OCI-LY1 (cell line): ENCODE measurements around the gene ASB15.

Experiments
- H2AFZ ChIP-seq: fragments of 200-600 bp; sonication (generic), shearing (Covaris generic); 2 replicates; pipeline ENCODE4 v1.6.0; 2014; ENCODE audit warnings: antibody characterized with exemption, mild to moderate bottlenecking, low read length
- H3F3A ChIP-seq: fragments of 200-600 bp; sonication (generic), shearing (Covaris generic); 2 replicates; pipeline ENCODE4 v1.6.0; 2014; ENCODE audit warnings: mild to moderate bottlenecking, antibody characterized with exemption, low read length, moderate library complexity; ENCODE audit not compliant: insufficient read depth
- H3K27ac ChIP-seq: fragments of 200-600 bp; sonication (generic); 2 replicates; pipeline ENCODE4 v1.5.1; 2014; ENCODE audit warnings: low read length, mixed run types, mild to moderate bottlenecking, low read depth; ENCODE audit not compliant: poor library complexity, severe bottlenecking
- H3K27me3 ChIP-seq: fragments of 200-600 bp; sonication (generic); 2 replicates; pipeline ENCODE4 v1.6.0; 2014; ENCODE audit warnings: antibody characterized with exemption, mild to moderate bottlenecking, low read length, moderate library complexity; ENCODE audit not compliant: insufficient read depth
- H3K36me3 ChIP-seq: fragments of 200-600 bp; sonication (generic); 2 replicates; pipeline ENCODE4 v1.6.1; 2014; ENCODE audit warnings: mild to moderate bottlenecking, antibody characterized with exemption, low read length, moderate library complexity, mixed read lengths; ENCODE audit not compliant: insufficient read depth
- H3K4me1 ChIP-seq: fragments of 200-600 bp; sonication (generic); 2 replicates; pipeline ENCODE4 v1.5.1; 2014; ENCODE audit warnings: mild to moderate bottlenecking, low read length, moderate library complexity; ENCODE audit not compliant: insufficient read depth, severe bottlenecking
- H3K4me2 ChIP-seq: fragments of 200-600 bp; sonication (generic), shearing (Covaris generic); 2 replicates; pipeline ENCODE4 v1.6.1; 2014; ENCODE audit warnings: low read length
- H3K4me3 ChIP-seq: fragments of 200-600 bp; sonication (generic); 2 replicates; pipeline ENCODE4 v1.5.1; 2014; ENCODE audit warnings: low read length, low read depth, mild to moderate bottlenecking, mixed read lengths; ENCODE audit not compliant: poor library complexity, severe bottlenecking
- H3K79me2 ChIP-seq: fragments of 200-600 bp; shearing (Covaris generic); 2 replicates; pipeline ENCODE4 v1.6.1; 2016; ENCODE audit warnings: mixed run types, low read length, mixed read lengths; ENCODE audit not compliant: insufficient read depth
- H3K9ac ChIP-seq: fragments of 200-600 bp; sonication (generic), shearing (Covaris generic); 2 replicates; pipeline ENCODE4 v1.6.1; 2014; ENCODE audit warnings: mild to moderate bottlenecking, low read length, mixed read lengths
- H3K9me2 ChIP-seq: fragments of 200-600 bp; sonication (generic), shearing (Covaris generic); 2 replicates; pipeline ENCODE4 v1.6.1; 2014; ENCODE audit warnings: low read depth, mild to moderate bottlenecking, low read length, mixed read lengths
- H3K9me3 ChIP-seq: fragments of 200-600 bp; shearing (Covaris generic); 2 replicates; pipeline ENCODE4 v1.6.1; 2014; ENCODE audit warnings: low read length, mixed read lengths
- H4K20me1 ChIP-seq: fragments of 200-600 bp; sonication (generic), shearing (Covaris generic); 2 replicates; pipeline ENCODE4 v1.6.0; 2016; ENCODE audit warnings: mild to moderate bottlenecking, low read length; ENCODE audit not compliant: insufficient read depth
- EZH2 ChIP-seq: fragments of 200-600 bp; sonication (generic), shearing (Covaris generic); IDR thresholded peaks from 2 replicates; pipeline ENCODE4 v1.8.0; 2017; ENCODE audit warnings: borderline replicate concordance, mixed run types, mild to moderate bottlenecking, antibody characterized with exemption, low read length, moderate library complexity, mixed read lengths
- TF ChIP-seq, protein P1 (sequence below): fragments of 200-600 bp; sonication (generic), shearing (Covaris generic); IDR thresholded peaks from 2 replicates; pipeline ENCODE4 v1.5.1; 2017; ENCODE audit warnings: mild to moderate bottlenecking, antibody characterized with exemption, low read length, moderate library complexity, mixed read lengths

Gene ASB15

DNA sequence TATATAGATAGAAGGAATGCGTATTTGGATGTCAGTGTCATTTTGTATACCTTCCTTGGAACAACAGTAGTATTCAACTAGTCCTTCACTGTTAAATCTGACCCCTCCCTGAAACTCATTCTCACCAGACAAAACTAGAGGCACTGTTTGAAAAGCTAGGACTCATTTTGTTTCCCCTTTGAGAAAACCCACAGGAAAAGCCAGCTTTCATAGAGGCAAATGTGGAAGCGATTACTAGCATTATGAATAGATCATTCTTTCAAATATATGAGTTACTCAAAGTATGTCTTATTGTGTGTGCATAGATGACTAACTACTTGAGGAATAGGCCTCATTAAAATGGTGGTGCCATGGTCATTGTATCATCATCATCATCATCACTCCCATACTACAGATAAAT is 1.9 kb upstream of the ASB15 start:
- Histone ChIP-seq H3K27me3 (no peaks in the 10 kb centered on the region; the same call in 1 of the 2 replicates), H2AFZ (no peak overlapping the region), H3K9me3 (no peaks in the 10 kb centered on the region), H3F3A (no peaks in the 10 kb centered on the region), H3K79me2 (no peaks in the 10 kb centered on the region), H3K4me1 (no peaks in the 10 kb centered on the region), H3K4me3 (no peak overlapping the region), H3K9me2 (no peaks in the 10 kb centered on the region), H4K20me1 (no peaks in the 10 kb centered on the region), H3K36me3 (no peaks in the 10 kb centered on the region), H3K4me2 (no peak overlapping the region), H3K9ac (no peak overlapping the region), H3K27ac (no peak overlapping the region)
- TF ChIP-seq EZH2: no peak
- TF ChIP-seq, protein P1, sequence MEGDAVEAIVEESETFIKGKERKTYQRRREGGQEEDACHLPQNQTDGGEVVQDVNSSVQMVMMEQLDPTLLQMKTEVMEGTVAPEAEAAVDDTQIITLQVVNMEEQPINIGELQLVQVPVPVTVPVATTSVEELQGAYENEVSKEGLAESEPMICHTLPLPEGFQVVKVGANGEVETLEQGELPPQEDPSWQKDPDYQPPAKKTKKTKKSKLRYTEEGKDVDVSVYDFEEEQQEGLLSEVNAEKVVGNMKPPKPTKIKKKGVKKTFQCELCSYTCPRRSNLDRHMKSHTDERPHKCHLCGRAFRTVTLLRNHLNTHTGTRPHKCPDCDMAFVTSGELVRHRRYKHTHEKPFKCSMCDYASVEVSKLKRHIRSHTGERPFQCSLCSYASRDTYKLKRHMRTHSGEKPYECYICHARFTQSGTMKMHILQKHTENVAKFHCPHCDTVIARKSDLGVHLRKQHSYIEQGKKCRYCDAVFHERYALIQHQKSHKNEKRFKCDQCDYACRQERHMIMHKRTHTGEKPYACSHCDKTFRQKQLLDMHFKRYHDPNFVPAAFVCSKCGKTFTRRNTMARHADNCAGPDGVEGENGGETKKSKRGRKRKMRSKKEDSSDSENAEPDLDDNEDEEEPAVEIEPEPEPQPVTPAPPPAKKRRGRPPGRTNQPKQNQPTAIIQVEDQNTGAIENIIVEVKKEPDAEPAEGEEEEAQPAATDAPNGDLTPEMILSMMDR: no peak

DNA sequence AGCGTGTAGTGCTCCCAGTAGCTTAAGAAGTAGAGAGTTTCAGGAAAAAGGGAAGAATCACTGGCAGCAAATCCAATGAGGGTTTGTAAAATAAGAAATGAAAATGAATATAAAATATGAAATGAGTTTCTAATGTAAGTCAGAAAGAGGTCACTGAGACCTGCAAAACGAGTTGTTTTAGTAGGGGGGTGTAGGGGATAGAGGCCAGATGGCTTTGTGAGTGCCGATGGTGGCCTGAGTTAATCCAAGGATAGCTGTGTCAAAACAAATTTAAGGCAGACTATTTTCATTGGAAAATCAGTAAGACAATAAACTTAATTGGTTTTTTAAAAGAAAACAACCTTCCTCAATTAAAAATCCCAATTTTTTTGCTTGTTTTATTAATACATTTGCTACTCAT is 745 bp upstream of the ASB15 start:
- Histone ChIP-seq H3K27me3 (no peaks in the 10 kb centered on the region), H3K36me3 (no peaks in the 10 kb centered on the region), H3K4me3 (no peak overlapping the region), H3K9me2 (no peaks in the 10 kb centered on the region), H3K79me2 (no peaks in the 10 kb centered on the region), H3K9ac (no peak overlapping the region), H3F3A (no peaks in the 10 kb centered on the region), H3K4me1 (no peaks in the 10 kb centered on the region), H3K27ac (no peak overlapping the region), H3K4me2 (no peak overlapping the region), H3K9me3 (no peaks in the 10 kb centered on the region), H2AFZ (no peak overlapping the region), H4K20me1 (no peaks in the 10 kb centered on the region)
- TF ChIP-seq EZH2: no peak
- TF ChIP-seq, protein P1: no peak

DNA sequence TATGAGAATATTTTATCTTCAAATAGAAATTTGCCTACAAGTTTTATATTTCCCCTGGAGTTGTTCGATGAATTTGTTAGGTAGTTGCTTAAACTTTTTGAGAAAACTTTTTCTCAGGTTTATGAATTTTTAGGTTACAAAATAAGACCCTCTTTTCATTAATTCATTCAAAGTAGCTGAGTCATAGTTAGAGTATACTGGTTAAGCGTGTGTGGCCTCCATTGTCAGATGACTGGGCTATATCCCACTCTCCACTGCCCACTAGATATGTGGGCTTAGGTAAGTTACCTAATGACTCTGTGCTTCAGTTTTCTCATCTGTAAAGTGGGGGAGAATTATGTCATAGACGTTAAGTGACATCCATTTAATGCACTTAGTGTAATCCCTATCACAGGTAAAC is 1.0 kb downstream of the ASB15 start:
- TF ChIP-seq EZH2: no peak
- TF ChIP-seq, protein P1: no peak
- H4K20me1 ChIP-seq: no peaks in the 10 kb centered on the region
- no peaks in the 10 kb centered on the region for H3K27me3 ChIP-seq
- H3K79me2 ChIP-seq: no peaks in the 10 kb centered on the region
- H3K4me3 ChIP-seq: no peak overlapping the region
- H3K36me3 ChIP-seq: no peaks in the 10 kb centered on the region
- no peak overlapping the region for H3K9ac ChIP-seq
- H3K4me1 ChIP-seq: no peaks in the 10 kb centered on the region
- H2AFZ ChIP-seq: no peak overlapping the region
- no peaks in the 10 kb centered on the region for H3K9me2 ChIP-seq
- no peaks in the 10 kb centered on the region for H3F3A ChIP-seq
- no peaks in the 10 kb centered on the region for H3K9me3 ChIP-seq
- H3K27ac ChIP-seq: no peak overlapping the region
- no peak overlapping the region for H3K4me2 ChIP-seq
